ACHN (cell line): ENCODE measurements around the gene CDC26.
"Not testable (repeated sequence)": the region's sequence is repeated elsewhere in the genome, so short reads cannot be mapped to it uniquely, and the experiment has no call there.

Experiments
- DNase-seq: peaks from one replicate; pipeline ENCODE4 v3.0.0-alpha.2; 2015
- in situ Hi-C: cut with HindIII; loops from 2 replicates; pipeline ENCODE4 v1.10.0; 2017; ENCODE audit warnings: low sequenced_read_pairs, low pct_ligation_motif_present, low pct_unique_long_range_greater_than_20kb

The CDC26 gene

GRCh38 chr9:113247640-113248039 lies 27.7 kb downstream of the CDC26 start:
- DNase-seq = no peak
- in situ Hi-C loops = no loop called here

- in situ Hi-C loops = no loop called here
These were observed 28.4 kb downstream of the CDC26 start for GRCh38 chr9:113246928-113247327.

DNA sequence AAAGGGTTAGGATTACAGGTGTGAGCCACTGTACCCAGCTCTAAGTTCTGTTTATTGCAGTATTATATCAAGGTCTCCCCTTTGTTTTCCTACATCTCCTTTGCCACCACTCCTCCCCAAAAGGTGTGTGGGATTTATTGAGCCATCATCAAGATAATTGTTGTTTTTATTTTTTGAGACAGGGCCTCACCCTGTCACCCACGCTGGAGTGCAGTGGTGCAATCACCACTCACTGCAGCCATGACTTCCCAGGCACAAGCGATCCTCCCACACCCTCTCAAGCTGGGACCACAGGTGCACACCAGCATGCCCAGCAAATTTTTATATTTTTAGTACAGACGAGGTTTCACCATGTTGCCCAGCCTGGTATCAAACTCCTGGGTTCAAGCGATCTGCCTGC lies 29.5 kb downstream of the CDC26 start:
- no peak for DNase-seq
- in situ Hi-C loops = no loop called here

More at GRCh38 chr9:113246928-113247327, 28.4 kb downstream of the CDC26 start:
- DNase-seq = no peak

DNA sequence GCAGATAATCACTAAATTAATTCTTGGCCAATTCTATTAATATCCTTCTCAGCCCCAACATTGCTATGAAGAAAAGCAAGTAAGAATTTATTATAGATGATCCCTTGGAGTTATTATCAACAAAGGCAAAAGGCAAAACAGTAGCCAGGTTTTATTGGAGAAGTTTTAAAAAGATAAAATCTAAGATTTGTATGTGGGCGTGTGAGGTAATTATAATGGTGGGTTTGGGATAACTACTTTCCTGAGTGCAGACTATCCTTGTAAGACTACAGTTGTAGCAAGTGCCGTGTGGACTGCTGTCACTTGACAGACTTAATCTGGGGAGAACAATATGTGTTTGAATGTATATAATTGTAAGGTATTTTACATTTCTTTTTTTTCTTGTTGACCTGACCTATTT lies 30.8 kb downstream of the CDC26 start:
- DNase-seq = no peak
- in situ Hi-C loops = no loop called here

- in situ Hi-C loops = no loop called here
- no peak for DNase-seq
These were observed 34.2 kb downstream of the CDC26 start for GRCh38 chr9:113241161-113241560.

DNA sequence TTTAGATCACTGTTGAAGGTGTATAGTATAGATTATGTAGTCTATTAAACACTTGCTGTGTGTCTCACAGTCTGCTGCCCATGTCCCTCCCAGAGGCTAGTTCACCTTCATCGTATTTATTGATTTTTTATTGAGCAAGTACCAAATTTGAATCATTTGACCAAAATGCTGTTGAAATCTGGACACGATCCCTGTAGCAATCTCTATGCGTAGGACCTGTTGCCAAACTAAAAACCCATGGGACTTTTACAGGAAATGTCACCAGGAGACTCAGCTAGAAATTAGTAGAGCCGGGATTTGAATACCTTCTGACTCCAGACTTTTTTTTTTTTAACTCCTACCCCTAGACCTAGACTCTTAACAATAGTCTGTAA lies 36.5 kb downstream of the CDC26 start:
- in situ Hi-C loops = no loop called here
- no peak for DNase-seq

DNA sequence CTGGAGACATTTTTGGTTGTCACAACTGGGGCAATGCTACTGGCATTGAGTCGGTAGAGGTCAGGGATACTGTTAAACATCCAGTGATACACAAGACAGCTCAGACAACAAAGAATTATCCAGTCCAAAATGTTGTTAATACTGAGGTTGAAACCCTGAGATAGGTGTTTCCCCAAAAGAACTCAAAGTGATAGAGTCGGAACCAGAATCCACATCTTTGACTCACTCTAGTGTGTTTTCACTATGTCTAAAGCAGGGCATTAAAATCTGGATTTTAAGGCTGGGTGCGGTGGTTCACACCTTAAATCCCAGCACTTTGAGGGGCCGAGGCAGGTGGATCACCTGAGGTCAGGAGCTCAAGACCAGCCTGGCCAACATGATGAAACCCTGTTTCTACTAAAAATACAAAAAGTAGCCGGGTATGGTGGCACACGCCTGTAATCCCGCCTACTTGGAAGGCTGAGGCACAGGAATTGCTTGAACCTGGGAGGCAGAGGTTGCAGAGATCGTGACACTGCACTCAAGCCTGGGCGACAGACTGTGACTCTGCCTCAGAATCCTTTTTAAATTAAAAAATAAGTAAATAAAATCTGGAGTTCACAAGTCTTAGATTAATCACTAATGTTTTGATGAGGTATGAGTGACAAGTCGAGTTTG lies 37.0 kb downstream of the CDC26 start:
- in situ Hi-C loops = no loop called here
- no peak for DNase-seq

- in situ Hi-C loops = no loop called here
- no peak for DNase-seq
These were observed 38.3 kb downstream of the CDC26 start for GRCh38 chr9:113237026-113237425.

DNA sequence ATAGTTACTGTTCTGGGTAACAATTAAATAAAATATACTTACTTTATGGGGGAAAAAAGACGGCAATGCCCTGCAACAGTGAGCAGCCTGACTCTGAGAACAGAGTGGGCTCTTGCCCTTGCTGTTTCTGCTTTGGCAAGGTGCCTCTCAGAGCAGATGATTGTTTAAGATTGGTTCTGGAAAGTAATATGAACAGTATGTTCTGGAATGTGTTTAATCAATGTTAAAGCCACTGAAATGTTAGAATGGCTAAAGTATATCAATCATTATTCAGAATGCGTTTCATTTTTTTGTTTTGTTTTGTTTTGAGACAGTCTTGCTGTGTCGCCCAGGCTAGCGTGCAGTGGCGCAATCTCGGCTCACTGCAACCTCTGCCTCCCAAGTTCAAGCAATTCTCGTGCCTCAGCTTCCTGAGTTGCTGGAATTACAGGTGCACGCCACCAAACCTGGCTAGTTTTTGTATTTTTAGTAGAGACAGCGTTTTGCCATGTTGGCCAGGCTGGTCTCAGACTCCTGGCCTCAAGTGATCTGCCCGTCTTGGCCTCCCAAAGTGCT lies 39.6 kb downstream of the CDC26 start:
- DNase-seq, in situ Hi-C loops: not testable (repeated sequence)

DNA sequence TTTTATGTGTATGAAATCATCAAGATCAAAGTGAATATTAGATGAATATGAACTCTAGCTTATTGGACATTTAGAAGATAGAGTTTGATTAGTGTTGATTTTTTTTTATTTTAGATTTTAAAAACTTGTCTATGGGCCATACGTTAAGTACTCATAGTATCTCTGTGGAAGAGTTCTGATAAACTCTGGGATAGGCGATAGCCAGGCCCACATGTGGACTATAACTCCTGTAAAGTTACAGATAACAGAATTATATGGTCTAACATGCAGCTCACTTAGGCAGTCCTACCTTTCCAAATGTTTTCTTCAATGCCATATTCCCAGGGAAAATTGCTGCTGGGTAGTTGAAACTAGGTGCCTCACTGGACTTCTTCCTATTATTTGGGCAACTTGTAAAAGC lies 43.7 kb downstream of the CDC26 start:
- in situ Hi-C loops = no loop called here
- DNase-seq = no peak

GRCh38 chr9:113228130-113228665 lies 47.2 kb downstream of the CDC26 start:
- DNase-seq = no peak
- in situ Hi-C loops = no loop called here

GRCh38 chr9:113227436-113227835 lies 47.9 kb downstream of the CDC26 start:
- in situ Hi-C loops = no loop called here

GRCh38 chr9:113223963-113224362 lies 51.4 kb downstream of the CDC26 start:
- in situ Hi-C loops = no loop called here
- DNase-seq = no peak

More at GRCh38 chr9:113227436-113227835, 47.9 kb downstream of the CDC26 start:
- no peak for DNase-seq

DNA sequence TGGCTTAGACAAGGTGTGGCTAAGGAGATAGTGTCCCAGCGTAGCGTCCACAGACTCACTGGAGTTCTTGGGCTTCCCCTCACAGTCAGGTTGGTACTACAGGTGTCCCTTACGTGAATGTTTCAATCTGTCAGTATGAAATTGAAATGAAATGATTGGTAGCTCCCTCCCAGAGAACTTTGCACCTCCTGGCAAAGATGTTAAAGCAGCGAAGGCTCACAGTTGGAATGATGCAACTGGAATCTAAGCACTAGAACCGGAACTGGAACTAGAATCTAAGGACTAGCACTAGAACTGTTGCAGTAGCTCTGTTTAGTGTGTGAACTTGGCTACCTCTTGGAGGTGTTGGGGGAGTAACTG lies 52.9 kb downstream of the CDC26 start:
- in situ Hi-C loops = no loop called here
- DNase-seq = peak; percentile 17

DNA sequence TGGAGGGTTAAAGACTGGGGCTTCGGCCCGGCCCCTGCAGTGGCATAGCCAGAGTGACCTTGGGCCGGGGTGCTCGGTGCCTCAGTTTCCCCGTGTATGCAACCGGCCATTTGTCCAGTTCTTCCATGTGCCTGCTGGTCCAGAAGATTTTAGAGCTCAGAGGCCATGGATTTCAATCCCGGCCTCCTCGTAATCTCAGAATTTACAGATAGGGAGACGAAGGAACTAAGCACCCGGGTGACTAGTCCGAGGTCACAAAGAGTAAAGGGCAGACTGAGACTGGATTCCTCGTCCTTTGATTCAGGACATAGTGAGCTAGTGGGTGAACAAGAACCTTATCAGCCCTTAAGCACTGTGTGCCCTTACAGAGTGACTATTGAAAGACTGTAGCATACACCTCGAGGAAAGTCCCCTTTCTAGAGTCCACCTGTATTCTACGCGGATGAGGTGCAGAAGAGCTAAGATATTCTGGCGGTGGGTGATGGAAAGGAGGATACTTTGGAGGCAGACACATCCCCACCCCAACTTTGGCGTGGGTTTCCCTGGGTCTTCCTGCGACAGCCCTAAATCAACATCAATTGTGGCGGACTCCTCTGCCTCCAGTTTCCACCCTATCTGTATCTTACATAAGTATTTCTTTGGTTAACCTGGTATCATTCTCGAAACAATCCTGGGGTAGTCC lies 53.4 kb downstream of the CDC26 start:
- in situ Hi-C loops = no loop called here
- no peak for DNase-seq

- DNase-seq = peak; percentile 96
- in situ Hi-C loops = no loop called here
These were observed 54.2 kb downstream of the CDC26 start, which contains the start of the genes FKBP15 and SLC31A1 for GRCh38 chr9:113221003-113221799. FKBP15 (minus strand) TSS chr9:113221277; CDS start chr9:113221243, 34 bp downstream. SLC31A1 (plus strand) TSS chr9:113221544; CDS start chr9:113256149, 34,605 bp downstream.

GRCh38 chr9:113220467-113221002 lies 54.8 kb downstream of the CDC26 start:
- DNase-seq = no peak
- in situ Hi-C loops = no loop called here

GRCh38 chr9:113219969-113220368 lies 55.4 kb downstream of the CDC26 start:
- DNase-seq = peak; percentile 32
- in situ Hi-C loops = no loop called here
